ENCODE measurements around the gene CA11. TPM values are rescaled to one million over a fixed set of nuclear protein-coding genes. Genes with fewer than 3 reads are reported as not detected.
A peak's percentile ranks its signal among the peaks of the same experiment; 100 is the strongest.

The CA11 gene
- total RNA-seq, 1 donor from 2014 or later, result 12.6 TPM

DNA sequence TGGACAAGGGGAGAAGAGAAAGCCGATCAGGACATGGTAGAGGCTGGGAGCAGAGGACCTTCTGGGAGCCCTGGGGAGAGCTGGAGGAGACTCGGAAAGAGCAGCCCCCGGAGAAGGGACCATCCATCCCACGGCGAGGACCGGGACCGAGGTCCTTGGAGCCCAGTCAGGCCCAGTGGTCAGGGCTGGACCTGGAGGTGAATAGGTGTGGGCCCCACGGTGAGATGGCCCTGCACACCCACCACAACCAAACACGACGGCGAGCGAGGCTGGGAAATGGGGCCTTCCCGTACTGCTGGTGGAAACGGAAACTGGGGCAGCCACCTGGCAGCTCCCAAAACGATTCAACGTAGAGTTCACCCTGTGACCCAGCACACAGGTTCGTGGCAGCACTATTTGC lies 30.5 kb upstream of the CA11 start:
- H3K27ac Mint-ChIP-seq, result no peak overlapping the region
- H3K4me1 Mint-ChIP-seq, result peaks cover 25% of the 10 kb centered on the region
- Histone ChIP-seq H2AFZ (replicated peaks) (no peak overlapping the region), H3K4me1 (peaks cover 25% of the 10 kb centered on the region), H3K4me2 (no peak overlapping the region), H3K9me3 (ENCODE audit: low read depth) (no peaks in the 10 kb centered on the region), H3K4me3 (no peak overlapping the region), H3F3A (ENCODE audit: low read depth) (peaks cover 9% of the 10 kb centered on the region), H3K27ac (no peak overlapping the region), H3K9ac (no peak overlapping the region), H3K79me2 (ENCODE audit: low read depth) (no peaks in the 10 kb centered on the region), H3K27me3 (peaks cover 16% of the 10 kb centered on the region), H3K36me3 (no peaks in the 10 kb centered on the region), H4K20me1 (ENCODE audit: low read depth) (no peaks in the 10 kb centered on the region)
- DNase-seq (ENCODE audit: low spot score), result no peak
- no peak overlapping the region for H3K4me3 Mint-ChIP-seq
- no peaks in the 10 kb centered on the region for H3K36me3 Mint-ChIP-seq
- H3K9me3 Mint-ChIP-seq, result no peaks in the 10 kb centered on the region
- TF ChIP-seq CTCF (IDR thresholded peaks at IDR 0.05), result no peak
- TF ChIP-seq EZH2 (IDR thresholded peaks at IDR 0.05), result no peak
- TF ChIP-seq EZH2phosphoT487 (IDR thresholded peaks at IDR 0.05), result no peak
- peaks cover 4% of the 10 kb centered on the region for H3K27me3 Mint-ChIP-seq (ENCODE audit: insufficient read depth, low read depth)

DNA sequence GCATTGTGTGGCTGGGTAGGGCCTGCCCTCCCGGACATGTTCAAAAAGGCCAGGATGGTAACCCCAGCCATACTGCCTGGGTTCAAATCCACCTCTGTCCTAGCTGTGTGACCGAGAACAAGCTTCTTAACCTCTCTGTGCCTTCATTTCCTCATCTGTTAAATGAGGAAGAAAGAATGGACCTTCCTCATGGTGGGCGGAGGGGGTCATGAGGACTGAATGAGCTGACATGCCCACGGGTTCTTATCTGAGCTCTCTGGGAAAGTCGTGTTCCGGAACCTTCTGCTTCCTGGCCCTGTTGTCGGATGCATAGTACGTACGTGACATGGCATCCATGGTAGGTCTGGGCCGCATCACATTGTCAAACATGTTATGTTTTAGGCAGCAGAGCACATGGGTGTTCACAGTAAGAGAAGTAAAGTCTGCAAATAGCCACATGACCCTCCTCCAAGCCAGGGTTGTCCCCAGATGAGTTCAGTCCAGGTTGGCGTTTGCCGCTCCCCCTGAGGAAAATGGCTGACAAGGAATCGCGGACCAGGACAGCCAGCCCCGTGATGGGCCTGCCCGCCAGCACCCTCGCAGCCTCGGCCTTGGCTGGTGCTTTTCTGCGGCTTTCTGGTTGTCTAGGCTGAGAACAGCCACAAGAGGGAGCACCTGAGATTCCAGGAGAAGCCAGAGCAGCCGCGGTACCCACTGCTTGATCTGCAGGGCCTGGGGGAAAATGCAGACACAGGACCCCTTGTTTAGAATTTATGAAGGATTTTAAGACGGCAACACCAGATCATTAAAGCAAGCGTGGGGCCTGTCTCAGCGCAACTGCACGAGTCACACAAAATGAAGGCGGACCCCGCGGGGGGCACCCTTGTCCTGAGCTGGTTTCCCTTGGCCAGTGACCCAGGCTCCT lies 29.2 kb upstream of the CA11 start:
- H3K4me2 ChIP-seq, result peak overlapping the region; percentile 33
- H3K36me3 Mint-ChIP-seq, result no peaks in the 10 kb centered on the region
- H3K9me3 ChIP-seq (ENCODE audit: low read depth), result no peaks in the 10 kb centered on the region
- TF ChIP-seq EZH2phosphoT487 (IDR thresholded peaks at IDR 0.05) (no peak), CTCF (IDR thresholded peaks at IDR 0.05) (peak; percentile 84)
- H3K4me3 ChIP-seq, result no peak overlapping the region
- H3K9ac ChIP-seq, result no peak overlapping the region
- H3K4me3 Mint-ChIP-seq, result no peak overlapping the region
- H3K4me1 ChIP-seq, result peaks cover 25% of the 10 kb centered on the region
- DNase-seq (ENCODE audit: low spot score), result peak; percentile 93
- peak overlapping the region; percentile 73 for H3K27ac Mint-ChIP-seq
- H3K4me1 Mint-ChIP-seq, result peaks cover 33% of the 10 kb centered on the region
- no peaks in the 10 kb centered on the region for H3K79me2 ChIP-seq (ENCODE audit: low read depth)
- no peaks in the 10 kb centered on the region for H3K36me3 ChIP-seq
- peaks cover 4% of the 10 kb centered on the region for H3K27me3 Mint-ChIP-seq (ENCODE audit: insufficient read depth, low read depth)
- H3F3A ChIP-seq (ENCODE audit: low read depth), result peaks cover 9% of the 10 kb centered on the region
- no peak overlapping the region for H3K27ac ChIP-seq
- H2AFZ ChIP-seq (replicated peaks), result no peak overlapping the region
- no peaks in the 10 kb centered on the region for H4K20me1 ChIP-seq (ENCODE audit: low read depth)
- no peaks in the 10 kb centered on the region for H3K9me3 Mint-ChIP-seq
- peaks cover 16% of the 10 kb centered on the region for H3K27me3 ChIP-seq

- no peaks in the 10 kb centered on the region for H3K9me3 ChIP-seq (ENCODE audit: low read depth)
- peak; percentile 39 for DNase-seq (ENCODE audit: low spot score)
- peak overlapping the region; percentile 33 for H3K4me2 ChIP-seq
- H3K4me1 ChIP-seq, result peaks cover 25% of the 10 kb centered on the region
- peaks cover 9% of the 10 kb centered on the region for H3F3A ChIP-seq (ENCODE audit: low read depth)
- H3K27me3 ChIP-seq, result peaks cover 16% of the 10 kb centered on the region
- no peak overlapping the region for H3K9ac ChIP-seq
- Mint-ChIP-seq H3K27me3 (ENCODE audit: insufficient read depth, low read depth) (peaks cover 4% of the 10 kb centered on the region), H3K4me3 (no peak overlapping the region), H3K9me3 (peaks cover 6% of the 10 kb centered on the region), H3K27ac (no peak overlapping the region), H3K4me1 (peaks cover 35% of the 10 kb centered on the region), H3K36me3 (no peaks in the 10 kb centered on the region)
- no peaks in the 10 kb centered on the region for H3K79me2 ChIP-seq (ENCODE audit: low read depth)
- TF ChIP-seq EZH2 (IDR thresholded peaks at IDR 0.05) (no peak), EZH2phosphoT487 (IDR thresholded peaks at IDR 0.05) (no peak), CTCF (IDR thresholded peaks at IDR 0.05) (no peak)
- no peak overlapping the region for H3K27ac ChIP-seq
- H3K36me3 ChIP-seq, result no peaks in the 10 kb centered on the region
- no peaks in the 10 kb centered on the region for H4K20me1 ChIP-seq (ENCODE audit: low read depth)
- H3K4me3 ChIP-seq, result no peak overlapping the region
- H2AFZ ChIP-seq (replicated peaks), result no peak overlapping the region
These were observed 28.3 kb upstream of the CA11 start for GRCh38 chr19:48674216-48674809.

All from neural progenitor cell (in vitro differentiated cells).